Activated naive CD8-positive, alpha-beta T cell treated with anti-CD3 and anti-CD28 coated beads, Interleukin-2, amount 50 U/mL, for 16 hours (primary cell): Measurements from ENCODE around the gene PLCH2.

Experiments used
- DNase-seq: peaks from one replicate; pipeline ENCODE4 v3.0.0-alpha.2; 2020; ENCODE audit warnings: low read depth, low spot score

The PLCH2 gene

DNA sequence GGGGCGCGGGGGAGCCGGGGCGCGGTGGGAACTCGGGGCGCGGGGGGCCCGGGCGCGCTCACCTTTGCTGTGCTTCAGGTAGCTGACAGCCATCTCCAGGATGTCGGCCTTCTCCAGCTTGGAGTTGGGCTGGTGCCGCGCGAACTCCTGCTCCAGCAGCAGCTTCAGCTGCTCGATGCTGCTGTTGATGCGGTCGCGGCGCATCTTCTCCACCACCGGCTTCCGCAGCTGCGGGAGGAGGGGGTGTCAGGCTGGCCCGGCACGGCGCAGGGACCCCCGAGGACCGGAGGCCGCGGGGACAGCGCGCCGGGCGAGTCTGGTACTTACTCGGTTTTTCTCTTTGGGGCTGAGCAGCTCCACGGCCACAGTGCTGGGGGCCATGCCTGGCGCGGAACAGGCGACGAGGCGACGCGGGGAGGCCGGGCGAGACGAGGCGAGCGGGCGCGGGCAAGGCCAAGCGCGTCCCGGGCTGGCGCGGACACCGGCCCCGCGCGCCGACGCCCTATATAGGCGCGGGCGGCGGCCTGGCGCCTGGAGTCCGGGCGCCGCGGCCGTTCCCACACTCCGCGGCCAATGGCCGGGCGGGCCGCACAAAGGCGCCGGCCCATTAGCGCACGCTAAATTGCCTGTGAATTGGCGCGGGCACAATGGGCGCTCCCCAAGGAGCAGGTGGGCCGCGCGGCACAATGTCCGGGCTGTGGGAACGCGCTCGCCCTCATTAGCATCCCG, 53.9 kb downstream of the PLCH2 start, which contains the start of gene HES5:
Gene HES5 (minus strand): TSS at position 480 of the 729 bp plus-strand sequence. CDS start 99 bp downstream, at position 381.
- DNase-seq: no peak

GRCh38 chr1:2530513-2531361, 54.6 kb downstream of the PLCH2 start:
- DNase-seq: no peak

DNA sequence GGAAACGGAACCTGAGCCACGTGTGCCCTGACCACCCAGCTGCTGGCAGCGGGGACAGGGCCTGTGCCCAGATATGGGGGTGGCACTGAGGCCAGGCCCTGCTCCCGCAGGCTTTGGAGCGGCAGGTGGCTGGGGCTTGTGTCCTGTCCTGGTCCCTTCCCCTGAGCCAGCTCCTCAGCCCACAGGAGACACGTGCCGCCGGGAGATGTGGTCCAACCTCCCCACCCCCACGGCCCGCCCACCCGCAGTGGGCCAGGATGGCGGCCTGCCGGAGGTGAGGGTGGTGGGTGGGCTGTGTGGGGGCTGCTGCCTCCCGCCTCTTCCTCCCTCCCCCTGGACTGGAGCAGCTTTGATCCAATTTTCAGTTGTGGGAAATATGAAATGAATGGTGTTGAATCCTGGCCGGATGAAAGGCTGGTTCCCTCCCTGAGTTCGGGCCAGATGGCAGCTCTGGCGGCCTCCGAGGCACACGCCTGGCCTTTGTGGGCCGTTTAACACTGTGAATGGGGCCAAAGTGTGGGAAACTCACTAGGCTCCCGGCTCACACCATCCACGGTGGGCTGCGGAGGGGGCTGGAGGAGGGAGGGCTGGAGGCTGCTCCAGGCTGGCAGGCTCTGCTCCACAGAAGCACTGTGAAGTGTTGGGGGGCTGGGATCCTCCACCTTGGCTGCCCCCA, 56.5 kb downstream of the PLCH2 start:
- no peak for DNase-seq

DNA sequence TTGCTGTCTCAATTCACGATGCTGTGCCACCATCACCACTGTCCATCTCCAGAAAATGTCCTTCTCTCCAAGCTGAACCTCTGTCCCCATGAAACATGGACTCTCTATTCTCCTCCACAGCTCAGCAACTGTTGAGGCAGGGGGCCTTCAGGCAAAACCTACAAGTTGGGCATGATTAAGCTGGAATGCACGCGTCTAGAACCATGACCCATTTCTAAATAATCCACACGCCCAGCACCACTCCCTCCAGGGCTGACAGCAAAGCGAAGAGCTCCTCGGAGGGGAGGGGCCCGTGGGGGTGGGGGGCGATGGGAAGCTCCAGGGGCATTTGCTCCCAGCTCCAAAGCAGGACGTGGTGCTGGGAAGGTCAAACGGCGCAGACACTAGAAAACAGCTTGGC, 57.3 kb downstream of the PLCH2 start:
- DNase-seq: no peak

- no peak for DNase-seq
Observed at GRCh38 chr1:2534315-2534686, 58.2 kb downstream of the PLCH2 start.

- no peak for DNase-seq
Observed at GRCh38 chr1:2534687-2535441, 58.8 kb downstream of the PLCH2 start.

DNA sequence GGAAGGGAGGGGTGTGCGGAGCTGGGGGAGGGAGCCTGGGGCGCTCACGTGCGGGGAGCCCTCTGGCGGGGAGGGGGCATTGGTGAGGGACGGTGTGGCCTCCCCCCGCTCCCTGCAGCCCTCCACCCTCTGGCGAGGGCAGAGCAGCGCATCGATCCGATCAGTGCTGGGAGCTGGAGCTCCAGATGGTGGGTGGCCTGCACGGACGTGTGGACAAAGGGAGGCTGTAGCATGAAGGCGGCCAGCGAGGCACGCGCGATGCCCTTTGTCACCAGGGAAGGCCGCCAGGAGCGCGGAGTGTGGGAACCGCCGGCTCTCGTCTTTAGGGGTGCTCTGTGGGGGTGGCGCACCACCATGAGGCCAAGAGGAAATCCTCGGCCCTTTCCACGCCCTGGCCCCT, 59.4 kb downstream of the PLCH2 start:
- DNase-seq: no peak

DNA sequence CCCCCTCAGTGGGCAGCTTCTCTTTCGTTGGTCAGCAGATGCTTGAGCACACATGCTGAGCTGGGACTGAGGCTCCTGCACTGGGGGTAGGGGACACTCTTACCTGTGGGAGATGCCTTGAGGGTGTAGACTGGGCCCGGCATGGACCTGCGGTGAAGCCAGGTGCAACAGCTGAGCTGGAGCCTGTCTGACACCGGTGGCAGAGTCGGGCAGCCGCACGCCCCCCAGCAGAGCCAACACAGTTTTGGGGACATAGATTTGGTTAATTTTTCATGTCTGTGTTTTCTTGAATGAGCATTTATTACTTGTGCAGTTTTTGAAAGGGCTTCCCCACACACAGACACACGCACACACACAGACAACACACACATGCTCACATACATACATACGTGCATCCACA, 59.9 kb downstream of the PLCH2 start:
- no peak for DNase-seq

DNA sequence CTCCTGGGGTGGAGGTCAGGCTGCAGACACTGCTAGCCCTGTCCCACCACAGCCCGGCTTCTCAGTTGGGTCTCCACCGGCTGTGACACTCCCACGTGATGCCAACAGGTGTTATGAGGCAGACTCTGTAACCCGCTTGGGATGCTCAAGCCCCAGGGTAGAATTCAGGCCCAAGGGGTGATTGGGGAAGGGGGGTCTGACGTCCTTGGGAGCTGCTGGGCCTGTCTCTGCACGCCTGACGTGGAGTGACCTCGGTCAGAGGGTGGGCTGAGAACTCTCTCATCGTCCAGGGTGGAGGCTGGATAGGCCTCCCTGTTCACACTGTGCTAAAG, 61.7 kb downstream of the PLCH2 start:
- DNase-seq: no peak

GRCh38 chr1:2538376-2538775, 62.3 kb downstream of the PLCH2 start:
- DNase-seq: no peak

- no peak for DNase-seq
Observed at GRCh38 chr1:2538872-2539271, 62.8 kb downstream of the PLCH2 start.

DNA sequence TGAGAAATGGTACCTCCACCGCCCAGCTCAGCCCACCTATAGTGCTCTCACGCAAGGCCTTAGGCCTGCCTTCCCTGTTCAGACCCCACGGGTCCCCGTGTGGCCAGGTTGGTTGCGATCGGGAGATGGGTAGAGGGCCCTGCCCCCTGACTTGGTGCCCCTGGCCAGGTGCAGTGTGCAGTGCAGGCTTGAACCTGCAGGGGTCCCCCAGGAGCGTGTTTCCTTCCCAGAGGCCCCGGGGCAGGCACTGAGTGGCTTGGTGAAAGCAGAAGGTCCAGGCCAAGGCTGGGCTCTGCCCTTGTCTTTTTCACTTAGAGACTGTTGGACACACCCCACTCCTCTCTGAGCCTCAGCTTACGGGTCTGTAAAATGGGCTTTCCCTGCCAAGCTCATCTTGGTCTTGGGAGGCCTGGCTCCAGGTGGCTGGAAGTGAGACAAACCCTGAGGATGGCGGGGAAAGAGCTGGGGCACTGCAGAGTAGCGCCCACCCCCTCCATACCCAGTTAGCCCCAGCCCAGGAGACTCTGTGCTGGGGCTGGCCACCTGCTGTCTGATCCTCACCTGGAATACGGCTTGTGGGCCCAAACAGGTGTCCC, 63.3 kb downstream of the PLCH2 start:
- no peak for DNase-seq

- DNase-seq: no peak
Observed at GRCh38 chr1:2540816-2541492, 64.9 kb downstream of the PLCH2 start.

- no peak for DNase-seq
Observed at GRCh38 chr1:2541619-2542245, 65.6 kb downstream of the PLCH2 start.

GRCh38 chr1:2542246-2542915, 66.3 kb downstream of the PLCH2 start:
- DNase-seq: no peak

- DNase-seq: no peak
Observed at GRCh38 chr1:2543543-2544092, 67.5 kb downstream of the PLCH2 start.

- no peak for DNase-seq
Observed at GRCh38 chr1:2544093-2544874, 68.2 kb downstream of the PLCH2 start.

- DNase-seq: no peak
Observed at GRCh38 chr1:2544875-2545640, 69.0 kb downstream of the PLCH2 start.
